K562 treated with DMSO at 1 percent for 48 hours (cell line): ENCODE results near the gene TMEM217. TPM values are rescaled to one million over a fixed set of nuclear protein-coding genes. Genes with fewer than 3 reads are reported as not detected.

Source experiments
- total RNA-seq: library from RNA; unstranded; fragments of 300-600 nt; gene quantifications from 2 replicates; pipeline ENCODE4 v1.2.3, GENCODE V29; 2022; ENCODE audit warnings: low replicate concordance; ENCODE audit errors: extremely low read depth

The TMEM217 gene
- not detected in 2 replicates for total RNA-seq

GRCh38 chr6:37257634-37258404 is at the start of gene TMEM217, which contains the start of gene TBC1D22B:
Gene TMEM217 (minus strand): TSS chr6:37258144. CDS start chr6:37219030, 39,114 bp downstream.
Gene TBC1D22B (plus strand): TSS chr6:37257772. CDS start chr6:37257918, 146 bp downstream.

GRCh38 chr6:37169496-37170272 is 88.3 kb downstream of the TMEM217 start, which contains the start of gene PIM1:
Gene PIM1 (plus strand): TSS chr6:37170152. CDS start chr6:37170576, 424 bp downstream.

Other genes starting within 250 kb of the TMEM217 start
- gene PIM1, start 88.0 kb downstream of the TMEM217 start, total RNA-seq = 492 and 623 TPM in 2 replicates
- not detected in 2 replicates for gene TBC1D22B, start 372 bp downstream of the TMEM217 start, total RNA-seq
- not detected in 2 replicates for gene RNF8, start 95.8 kb upstream of the TMEM217 start, total RNA-seq
- gene CMTR1, start 175.1 kb upstream of the TMEM217 start, total RNA-seq = not detected in 2 replicates
- gene CCDC167, start 241.7 kb upstream of the TMEM217 start, total RNA-seq = not detected in 2 replicates